SK-MEL-5 (cell line): ENCODE results near the gene SLC12A3. TPM values are rescaled to one million over a fixed set of nuclear protein-coding genes. Genes with fewer than 3 reads are reported as not detected.

ENCODE experiments used
- DNase-seq: peaks from one replicate; pipeline ENCODE4 v3.0.0-alpha.2; 2016; ENCODE audit warnings: low read depth, low spot score
- in situ Hi-C: cut with HindIII; loops from 2 replicates; pipeline ENCODE4 v1.10.0; 2016; ENCODE audit warnings: low sequenced_read_pairs, high pct_unique_total_duplicates, low pct_unique_long_range_greater_than_20kb
- total RNA-seq: library from RNA; depleted of rRNA; stranded (reverse); fragments of >200 nt; shearing (Covaris generic); gene quantifications from 2 replicates; pipeline ENCODE4 v1.2.3, GENCODE V29; 2014

The SLC12A3 gene
- total RNA-seq, 1 experiment from 2014 or later, result not detected

DNA sequence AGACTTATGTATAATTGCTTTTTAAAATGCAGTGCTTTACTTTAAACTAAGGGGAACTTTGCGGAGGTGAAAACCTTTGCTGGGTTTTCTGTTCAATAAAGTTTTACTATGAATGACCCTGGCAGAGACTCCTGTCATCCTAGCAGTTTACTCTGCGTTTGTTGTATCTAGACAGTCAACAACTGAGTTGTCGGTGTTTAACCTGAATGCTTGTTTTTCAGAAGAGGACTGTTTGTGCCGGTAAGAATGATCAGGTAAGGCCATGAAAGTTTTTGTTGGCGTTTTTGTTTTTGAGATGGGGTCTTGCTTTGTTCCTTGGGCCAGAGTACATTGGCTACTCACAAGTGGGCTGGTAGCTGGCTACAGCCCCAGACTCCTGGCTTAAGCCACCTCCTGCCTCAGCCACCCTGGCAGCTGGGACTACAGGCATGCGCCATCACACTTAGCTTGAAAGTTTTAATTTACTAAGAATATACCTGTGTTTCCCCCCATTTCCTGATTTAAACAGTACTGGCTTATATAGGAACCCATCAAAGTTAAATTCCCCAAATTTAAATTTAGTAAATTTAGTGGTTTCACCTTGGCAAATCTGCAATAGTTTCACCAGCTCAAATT, 78.9 kb downstream of the SLC12A3 start:
- no peak for DNase-seq
- in situ Hi-C loops, result no loop called here

DNA sequence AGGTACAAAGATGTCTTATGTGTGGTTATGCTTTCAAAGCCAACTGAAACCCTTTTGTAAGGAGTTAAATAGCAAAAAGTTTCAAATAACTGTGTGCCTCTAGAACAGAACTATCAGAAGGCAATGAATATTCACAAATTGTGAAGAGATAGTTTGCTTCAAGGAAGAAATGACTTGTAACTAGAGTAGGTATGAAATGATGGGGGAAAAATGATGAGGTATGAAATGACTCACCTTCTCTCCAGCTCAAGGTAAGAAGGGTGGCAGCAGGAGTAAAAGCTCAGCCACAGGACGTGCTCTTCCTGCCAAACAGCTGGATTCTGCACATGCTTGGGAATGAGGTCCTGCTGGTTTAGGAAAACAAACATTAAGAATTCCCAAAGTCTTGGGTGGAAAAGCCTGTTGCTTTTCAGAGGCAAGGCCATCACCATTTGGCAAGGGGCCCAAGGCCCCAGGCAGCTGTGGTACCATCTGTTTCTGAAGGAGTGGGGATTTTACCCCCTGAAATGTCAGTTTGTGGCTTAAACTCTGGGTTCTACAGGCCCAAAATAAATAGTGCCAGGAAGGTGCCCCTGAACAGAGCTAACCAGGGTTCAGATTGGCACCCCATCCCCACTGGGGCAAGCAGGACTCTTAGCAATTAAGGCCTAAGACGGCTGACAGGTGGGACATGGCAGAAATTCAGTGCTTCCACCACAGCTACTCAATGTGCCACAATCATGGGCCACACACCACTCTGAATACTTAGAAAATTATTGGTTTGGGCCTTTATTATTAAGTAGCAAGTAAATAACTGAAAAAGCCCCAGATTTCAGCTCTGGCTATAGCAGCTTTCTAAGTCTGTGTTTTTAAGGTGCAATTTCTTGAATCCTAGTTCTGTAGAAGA, 80.2 kb downstream of the SLC12A3 start:
- in situ Hi-C loops, result no loop called here
- DNase-seq, result no peak

GRCh38 chr16:56945847-56946527, 81.0 kb downstream of the SLC12A3 start:
- DNase-seq, result no peak
- in situ Hi-C loops, result no loop called here

DNA sequence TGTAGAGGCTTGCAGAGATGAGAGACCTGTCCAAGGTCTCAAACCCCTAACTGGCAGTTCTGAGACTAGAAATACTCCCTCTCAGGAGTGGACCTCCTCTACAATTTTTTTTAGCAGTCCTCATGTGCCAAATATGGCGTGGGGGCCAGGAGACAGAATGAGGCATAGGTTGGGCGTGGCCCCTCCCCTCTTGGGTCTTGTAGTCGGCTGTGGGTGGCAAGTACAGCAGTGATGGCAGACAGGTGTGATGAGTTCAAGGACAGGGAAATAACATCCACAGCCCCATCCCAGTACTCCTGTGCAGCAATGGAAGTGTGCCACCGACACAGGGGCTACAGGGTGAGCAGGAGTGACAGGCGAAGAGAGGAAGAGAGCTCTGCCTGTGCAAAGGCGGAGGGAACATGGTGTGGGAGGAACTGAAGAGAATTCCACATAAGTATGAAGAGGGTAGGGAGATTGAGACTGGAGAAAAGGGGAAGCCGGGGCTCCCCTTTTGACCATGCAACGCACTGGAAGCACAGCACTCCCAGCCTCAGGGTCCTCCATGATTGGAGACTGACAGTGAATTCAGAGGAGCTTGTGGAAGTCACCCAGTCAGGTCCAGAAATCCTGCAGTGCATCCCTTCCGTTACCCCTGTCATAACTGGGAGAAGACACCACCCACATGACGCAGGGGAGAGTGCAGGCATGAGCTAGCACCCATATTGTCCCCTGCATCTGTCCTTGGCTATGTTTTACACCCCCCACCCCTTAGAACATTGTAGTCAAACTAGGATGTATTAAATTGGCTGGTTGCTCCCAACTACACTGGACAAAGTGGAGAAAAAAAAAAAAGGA, 82.0 kb downstream of the SLC12A3 start:
- no peak for DNase-seq
- in situ Hi-C loops, result no loop called here

DNA sequence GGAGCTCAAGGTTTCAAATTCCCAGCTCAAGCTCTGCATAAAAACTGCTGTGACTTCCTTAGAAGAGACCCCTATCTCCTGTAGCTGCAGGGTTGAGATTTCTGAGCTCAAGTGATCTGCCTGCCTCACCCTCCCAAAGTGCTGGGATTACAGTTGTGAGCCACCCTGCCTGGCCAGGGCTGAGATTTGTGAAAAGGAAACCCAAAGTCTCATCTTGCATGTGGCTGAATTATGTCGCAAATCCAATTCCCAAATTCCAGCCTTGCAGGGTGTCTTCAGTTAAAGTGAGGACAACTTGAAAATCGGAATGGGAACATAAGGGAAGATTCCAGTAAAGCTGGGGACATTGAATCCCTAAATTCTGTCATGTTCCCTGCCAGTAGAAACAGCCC, 82.6 kb downstream of the SLC12A3 start:
- in situ Hi-C loops, result no loop called here
- DNase-seq, result no peak

DNA sequence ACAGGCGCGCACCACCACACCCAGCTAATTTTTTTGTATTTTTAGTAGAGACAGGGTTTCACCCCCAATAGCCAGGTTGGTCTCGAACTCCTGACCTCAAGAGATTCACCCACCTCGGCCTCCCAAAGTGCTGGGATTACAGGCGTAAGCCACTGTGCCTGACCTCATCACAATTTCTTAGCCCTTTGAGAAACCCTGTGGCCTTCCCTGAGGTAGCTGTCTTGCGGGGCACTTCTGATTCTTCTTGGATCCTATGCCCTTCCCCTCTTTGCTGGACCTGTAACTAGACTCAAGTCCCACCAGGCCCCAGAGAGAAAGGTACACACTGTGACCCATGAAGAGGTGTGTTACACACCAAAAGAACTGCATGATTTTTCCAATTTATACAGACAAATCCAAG, 83.2 kb downstream of the SLC12A3 start:
- in situ Hi-C loops, result no loop called here
- DNase-seq, result no peak

DNA sequence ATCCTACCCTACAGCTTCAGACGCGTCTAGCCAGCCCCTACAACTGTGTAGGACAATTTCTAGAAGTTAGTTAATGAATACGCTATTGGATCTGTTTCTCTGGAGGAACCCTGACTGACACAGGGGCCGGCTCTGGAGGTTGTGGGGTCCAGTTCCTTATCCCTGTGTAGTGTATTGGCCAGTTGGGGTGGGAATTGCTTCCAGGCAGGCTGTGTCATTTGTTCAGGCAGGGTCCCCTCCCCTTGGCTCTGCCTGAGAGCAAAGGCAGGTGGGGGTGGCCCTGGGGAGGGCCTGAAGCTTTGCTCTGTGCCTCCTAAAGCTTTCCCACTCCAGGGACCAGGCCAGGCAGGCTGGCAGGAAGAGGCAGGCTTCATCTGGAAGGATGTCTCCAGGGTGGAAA, 85.0 kb downstream of the SLC12A3 start:
- in situ Hi-C loops, result no loop called here

DNA sequence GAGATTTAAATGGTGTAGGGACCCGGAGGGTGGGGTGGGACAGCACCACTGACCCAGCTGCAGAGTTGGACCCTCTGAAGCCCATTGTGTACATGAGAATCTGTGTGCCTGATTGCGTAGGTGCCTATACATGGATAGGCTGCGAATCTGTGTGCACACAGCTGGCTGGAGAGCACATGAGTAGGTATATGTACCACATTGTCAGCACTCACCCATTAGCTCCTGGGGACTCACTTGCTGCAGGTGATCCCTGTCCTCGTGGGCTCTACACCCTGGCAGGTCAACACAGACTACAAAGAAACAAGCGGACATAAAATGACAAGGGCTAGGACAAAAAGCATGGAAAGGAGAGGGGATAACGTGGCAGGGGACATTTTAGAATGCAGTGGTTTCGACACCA, 85.4 kb downstream of the SLC12A3 start:
- DNase-seq, result no peak
- in situ Hi-C loops, result no loop called here

More for the DNA sequence above, 85.0 kb downstream of the SLC12A3 start:
- DNase-seq, result no peak

GRCh38 chr16:56950881-56951771, 86.1 kb downstream of the SLC12A3 start:
- in situ Hi-C loops, result no loop called here
- DNase-seq, result peak; percentile 65

GRCh38 chr16:56953006-56953405, 88.0 kb downstream of the SLC12A3 start:
- in situ Hi-C loops, result no loop called here

GRCh38 chr16:56956076-56956475, 91.1 kb downstream of the SLC12A3 start:
- no peak for DNase-seq
- in situ Hi-C loops, result no loop called here

More at GRCh38 chr16:56953006-56953405, 88.0 kb downstream of the SLC12A3 start:
- DNase-seq, result no peak

DNA sequence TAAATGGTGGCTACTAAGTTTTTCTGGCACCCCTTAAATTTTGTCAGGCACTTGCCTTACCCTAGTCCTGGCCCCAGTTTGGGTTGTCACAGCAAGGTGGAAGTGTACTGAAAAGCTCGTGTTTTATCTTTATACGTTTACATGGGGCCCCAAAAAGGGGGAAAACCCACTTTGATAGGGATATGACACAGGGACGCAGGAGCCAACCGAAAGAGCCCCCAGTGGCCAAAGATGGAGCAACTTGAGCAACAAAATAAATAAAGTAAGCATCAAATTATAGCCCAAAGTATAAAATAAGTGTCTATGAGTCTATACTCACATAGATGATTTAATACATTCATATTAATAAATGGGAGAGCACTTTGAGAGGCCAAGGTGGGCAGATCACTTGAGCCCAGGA, 91.7 kb downstream of the SLC12A3 start:
- no peak for DNase-seq
- in situ Hi-C loops, result no loop called here

GRCh38 chr16:56960681-56961281, 95.8 kb downstream of the SLC12A3 start:
- DNase-seq, result no peak
- in situ Hi-C loops, result no loop called here

DNA sequence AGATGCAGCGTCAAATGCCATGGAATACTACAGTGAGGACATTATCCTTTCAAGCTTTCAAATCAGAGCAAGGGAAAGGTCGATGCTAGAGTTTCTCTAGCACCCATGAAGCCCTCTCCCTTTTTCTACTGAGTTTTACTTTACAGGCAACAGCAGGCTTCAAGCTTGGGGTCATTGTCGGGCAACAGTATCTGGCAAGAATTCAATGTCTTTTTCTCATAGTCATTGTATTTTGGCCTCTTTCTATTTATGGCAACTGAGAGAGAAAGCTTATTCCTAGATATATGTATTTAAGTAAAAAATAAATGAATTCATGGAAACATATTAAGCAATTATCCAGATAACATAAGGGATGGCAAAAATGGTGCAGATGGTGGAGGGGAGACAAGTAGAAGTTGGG, 96.4 kb downstream of the SLC12A3 start:
- no peak for DNase-seq
- in situ Hi-C loops, result no loop called here

- no peak for DNase-seq
- in situ Hi-C loops, result no loop called here
These were observed 96.9 kb downstream of the SLC12A3 start, which contains the start of gene CETP for GRCh38 chr16:56961851-56962281. TSS of gene CETP (plus strand) at chr16:56961950. CDS start at chr16:56961980, 30 bp downstream.
